22Rv1 (cell line): ENCODE results near the gene NTNG1.

ENCODE experiments used
- CTCF ChIP-seq: fragments of 450-650 bp; IDR thresholded peaks from 2 replicates; pipeline ENCODE4 v1.5.1; 2017; ENCODE audit warnings: mild to moderate bottlenecking
- ZFX ChIP-seq: fragments of 450-650 bp; IDR thresholded peaks from 2 replicates; pipeline ENCODE4 v1.6.1; 2017; ENCODE audit warnings: antibody characterized with exemption, borderline replicate concordance

GRCh38 chr1:107526524-107527198 lies 385.8 kb downstream of the NTNG1 start:
- no peak for TF ChIP-seq CTCF
- no peak for TF ChIP-seq ZFX
